Liver (tissue), 9 donors: Measurements from ENCODE around the gene TAGLN. TPM values are rescaled to one million over a fixed set of nuclear protein-coding genes. Genes with fewer than 3 reads are reported as not detected.

Source experiments
- DNase-seq: peaks from one replicate; pipeline ENCODE4 v3.0.0-alpha.2; 2017; ENCODE audit warnings: low spot score
- H3K27ac ChIP-seq, 2 donors: one replicate each; pipeline ENCODE4 v1.7.0; 2013; ENCODE audit warnings: inconsistent platforms in 2 of 2, low read length in 2 of 2, control low read depth in 1 of 2, low read depth in 1 of 2, mild to moderate bottlenecking in 1 of 2
- H3K27me3 ChIP-seq, 4 donors: one replicate each; pipeline versions ENCODE4 v1.6.1 to v1.7.0; 2013; ENCODE audit warnings: low read length in 3 of 4, inconsistent platforms in 1 of 4, mild to moderate bottlenecking in 1 of 4, moderate library complexity in 1 of 4; ENCODE audit not compliant: control insufficient read depth in 4 of 4, insufficient read depth in 4 of 4
- H3K36me3 ChIP-seq, 4 donors: one replicate each; pipeline versions ENCODE4 v1.6.1 to v1.7.0; 2013; ENCODE audit warnings: low read length in 3 of 4, mild to moderate bottlenecking in 3 of 4, low read depth in 1 of 4, moderate library complexity in 1 of 4; ENCODE audit not compliant: control insufficient read depth in 4 of 4, insufficient read depth in 3 of 4
- H3K4me1 ChIP-seq, 4 donors: one replicate each; pipeline versions ENCODE4 v1.6.1 to v1.7.0; 2013; ENCODE audit warnings: low read length in 3 of 4, mild to moderate bottlenecking in 3 of 4, moderate library complexity in 1 of 4; ENCODE audit not compliant: control insufficient read depth in 4 of 4, insufficient read depth in 4 of 4
- H3K4me3 ChIP-seq, 3 donors: one replicate each; pipeline versions ENCODE4 v1.6.1 to v1.7.0; 2013; ENCODE audit warnings: low read length in 3 of 3, control low read depth in 1 of 3, low read depth in 1 of 3, mild to moderate bottlenecking in 1 of 3
- H3K9ac ChIP-seq, 2 donors: one replicate each; pipeline ENCODE4 v1.7.0; 2013; ENCODE audit warnings: low read length in 2 of 2, mild to moderate bottlenecking in 2 of 2, moderate library complexity in 2 of 2, control low read depth in 1 of 2, low read depth in 1 of 2
- H3K9me3 ChIP-seq, 4 donors: one replicate each; pipeline versions ENCODE4 v1.6.1 to v1.7.0; 2013; ENCODE audit warnings: low read length in 3 of 4; ENCODE audit not compliant: control insufficient read depth in 4 of 4
- ATF3 ChIP-seq: IDR thresholded peaks from 2 replicates; pipeline ENCODE4 v1.6.1; 2016; ENCODE audit warnings: antibody characterized with exemption
- CTCF ChIP-seq: fragments of 150-350 bp; IDR thresholded peaks from 2 replicates; pipeline ENCODE4 v1.5.1; 2017; ENCODE audit warnings: improper control_type of control experiment, low read depth, low read length; ENCODE audit not compliant: missing input control
- EGR1 ChIP-seq, 2 donors: IDR thresholded peaks; 2 replicates each; pipeline ENCODE4 v1.6.1; 2016 to 2018; ENCODE audit warnings: antibody characterized with exemption in 2 of 2, low read depth in 2 of 2
- FOXA1 ChIP-seq: IDR thresholded peaks from 2 replicates; pipeline ENCODE4 v1.6.1; 2016; ENCODE audit warnings: antibody characterized with exemption
- FOXA2 ChIP-seq: IDR thresholded peaks from 2 replicates; pipeline ENCODE4 v1.6.1; 2016; ENCODE audit warnings: antibody characterized with exemption
- GABPA ChIP-seq, 2 donors: IDR thresholded peaks in 1 of 2; conservative IDR thresholded peaks in 1 of 2; 2 replicates each; pipeline ENCODE4 v1.6.1; 2016; ENCODE audit warnings: antibody characterized with exemption in 2 of 2, mild to moderate bottlenecking in 1 of 2, moderate library complexity in 1 of 2
- HNF4A ChIP-seq, 2 donors: conservative IDR thresholded peaks; 2 replicates each; pipeline ENCODE4 v1.6.1; 2016; ENCODE audit warnings: antibody characterized with exemption in 2 of 2, mild to moderate bottlenecking in 2 of 2
- HNF4G ChIP-seq: IDR thresholded peaks from 2 replicates; pipeline ENCODE4 v1.6.1; 2016; ENCODE audit warnings: antibody characterized with exemption
- JUND ChIP-seq, 2 donors: IDR thresholded peaks; 2 replicates each; pipeline ENCODE4 v1.6.1; 2016; ENCODE audit warnings: antibody characterized with exemption in 2 of 2
- MAX ChIP-seq: IDR thresholded peaks from 2 replicates; pipeline ENCODE4 v1.6.1; 2016; ENCODE audit warnings: antibody characterized with exemption
- NR2F2 ChIP-seq: IDR thresholded peaks from 2 replicates; pipeline ENCODE4 v1.6.1; 2016; ENCODE audit warnings: antibody characterized with exemption
- RAD21 ChIP-seq, 2 donors: IDR thresholded peaks; 2 replicates each; pipeline ENCODE4 v1.6.1; 2016; ENCODE audit warnings: antibody characterized with exemption in 2 of 2, mild to moderate bottlenecking in 2 of 2
- REST ChIP-seq: IDR thresholded peaks from 2 replicates; pipeline ENCODE4 v1.6.1; 2016; ENCODE audit warnings: antibody characterized with exemption, mild to moderate bottlenecking
- RXRA ChIP-seq, 2 donors: IDR thresholded peaks; 2 replicates each; pipeline ENCODE4 v1.6.1; 2017 to 2018; ENCODE audit warnings: antibody characterized with exemption in 2 of 2, mild to moderate bottlenecking in 1 of 2
- SP1 ChIP-seq: IDR thresholded peaks from 2 replicates; pipeline ENCODE4 v1.6.1; 2018; ENCODE audit warnings: antibody characterized with exemption, mild to moderate bottlenecking
- TAF1 ChIP-seq: conservative IDR thresholded peaks from 2 replicates; pipeline ENCODE4 v1.6.1; 2016; ENCODE audit warnings: antibody characterized with exemption, mild to moderate bottlenecking
- YY1 ChIP-seq: IDR thresholded peaks from 2 replicates; pipeline ENCODE4 v1.6.1; 2016; ENCODE audit warnings: antibody characterized with exemption, mild to moderate bottlenecking
- ZBTB33 ChIP-seq: IDR thresholded peaks from 2 replicates; pipeline ENCODE4 v1.6.1; 2016; ENCODE audit warnings: antibody characterized with exemption
- WGBS: extraction: QIAGEN DNeasy Blood & Tissue Kit; methylation state at CpG from one replicate; pipeline ENCODE4 v1.1.7; 2013; 5-methylcytosine and 5-hydroxymethylcytosine counted together
- polyA plus RNA-seq, 2 donors: library from polyadenylated mRNA; stranded (reverse) in 1 of 2; unstranded in 1 of 2; fragments of 200-250 nt in 1 of 2; fragments of >200 nt in 1 of 2; fragmentation: Nextera tagmentation in 1 of 2; extraction: Ambion mirVana in 1 of 2; gene quantifications; one replicate each; pipeline versions ENCODE4 v1.2.1 to v1.2.3, GENCODE V29; 2013 to 2015
- total RNA-seq, 2 donors: library from RNA; depleted of rRNA; stranded (reverse); fragments of >200 nt; gene quantifications; one replicate each; pipeline ENCODE4 v1.2.3, GENCODE V29; 2014
- donor health status: healthy.
- donor health status: healthy.
- donor health status: healthy.
- donor health status: healthy.
- donor health status: healthy.

Gene TAGLN
- total and polyA plus RNA-seq, 4 donors: 7.4 to 309 (median 96.2) TPM

- no peaks in the 10 kb centered on the region for H3K27me3 ChIP-seq
- H3K36me3 ChIP-seq: peaks cover 7 to 18% (median 12%) of the 10 kb centered on the region in 4 donors
- H3K4me1 ChIP-seq: peaks cover 3 to 26% (median 20%) of the 10 kb centered on the region in 4 donors
- WGBS: under 1% methylated on average over 94 of the region's 94 CpGs
- DNase-seq: peak; percentile 83
- TF ChIP-seq SP1 (no peak), EGR1 (IDR thresholded peaks at IDR 0.05; ENCODE audit: low read depth in 2 of 2) (no peak), ZBTB33 (no peak), HNF4A (conservative IDR thresholded peaks at IDR 0.05) (no peak), CTCF (peak; percentile 96), FOXA1 (no peak), ATF3 (no peak), FOXA2 (no peak), TAF1 (no peak), RXRA (IDR thresholded peaks at IDR 0.05) (no peak), MAX (no peak), RAD21 (IDR thresholded peaks at IDR 0.05) (peak; percentile 21 to 37), JUND (IDR thresholded peaks at IDR 0.05) (no peak), HNF4G (no peak), YY1 (peak; percentile 56), REST (no peak), NR2F2 (no peak), GABPA (IDR thresholded peaks at IDR 0.05 in 1 of 2, conservative IDR thresholded peaks at IDR 0.05 in 1 of 2) (peak in 1 of 2 donors; percentile 51)
- H3K4me3 ChIP-seq: peak within 1 kb of the TSS; percentile 83 to 98 (median 94)
- no peaks in the 10 kb centered on the region for H3K9me3 ChIP-seq
- H3K9ac ChIP-seq: peak within 1 kb of the TSS; percentile 76 to 81
- peak within 1 kb of the TSS; percentile 59 to 93 for H3K27ac ChIP-seq
Observed at GRCh38 chr11:117232092-117232878, 33.1 kb downstream of the TAGLN start, which contains the start of gene RNF214. TSS of gene RNF214 (plus strand) at chr11:117232671. CDS start at chr11:117234273, 1,602 bp downstream.
